Upper lobe of left lung (tissue), 6 donors: ENCODE measurements around the gene LCT. TPM values are rescaled to one million over a fixed set of nuclear protein-coding genes. Genes with fewer than 3 reads are reported as not detected.
A peak's percentile ranks its signal among the peaks of the same experiment; 100 is the strongest.

ENCODE experiments used
- ATAC-seq, 2 donors: fragments of 200-7000 bp; cut with Tn5 transposase; one replicate each; pipeline ENCODE4 v1.9.1; 2022; ENCODE audit warnings: mild to moderate bottlenecking in 2 of 2, moderate library complexity in 2 of 2; ENCODE audit not compliant: low FRiP score in 2 of 2
- DNase-seq, 2 donors: peaks; one replicate each; pipeline ENCODE4 v3.0.0-alpha.2; 2019 to 2020
- H3K27ac ChIP-seq, 4 donors: fragments of 200-600 bp; sonication (generic); one replicate each; pipeline ENCODE4 v1.5.1; 2016 to 2019
- H3K27me3 ChIP-seq, 4 donors: fragments of 200-600 bp; sonication (generic); one replicate each; pipeline ENCODE4 v1.5.1; 2017 to 2019
- H3K36me3 ChIP-seq, 4 donors: fragments of 200-600 bp; sonication (generic); one replicate each; pipeline ENCODE4 v1.5.1; 2016 to 2019
- H3K4me1 ChIP-seq, 4 donors: fragments of 200-600 bp; sonication (generic); one replicate each; pipeline ENCODE4 v1.5.1; 2018 to 2019
- H3K4me3 ChIP-seq, 4 donors: fragments of 200-600 bp; sonication (generic); one replicate each; pipeline ENCODE4 v1.5.1; 2017 to 2019; ENCODE audit warnings: mild to moderate bottlenecking in 2 of 4, moderate library complexity in 1 of 4
- H3K9me3 ChIP-seq, 4 donors: fragments of 200-600 bp; sonication (generic); one replicate each; pipeline ENCODE4 v1.5.1; 2018 to 2019
- EP300 ChIP-seq, 4 donors: sonication (generic); formaldehyde crosslinking; IDR thresholded peaks; one replicate each; pipeline ENCODE4 v1.5.1; 2017; ENCODE audit warnings: antibody characterized with exemption in 4 of 4, control low read depth in 2 of 4
- POLR2A ChIP-seq, 4 donors: fragments of 450-650 bp; IDR thresholded peaks; one replicate each; pipeline ENCODE4 v1.5.1; 2016 to 2017; ENCODE audit warnings: antibody characterized with exemption in 4 of 4, mild to moderate bottlenecking in 2 of 4
- POLR2AphosphoS5 ChIP-seq, 2 donors: sonication (generic); formaldehyde crosslinking; IDR thresholded peaks; one replicate each; pipeline ENCODE4 v1.5.1; 2017; ENCODE audit warnings: antibody characterized with exemption in 2 of 2
- WGBS, 2 donors: methylation state at CpG; one replicate each; pipeline ENCODE4 v1.1.5; 2017 to 2018; 5-methylcytosine and 5-hydroxymethylcytosine counted together
- total RNA-seq, 6 donors: library from RNA; depleted of rRNA in 4 of 6; stranded (reverse); fragments of >200 nt in 4 of 6; gene quantifications; one replicate each; pipeline versions ENCODE4 v1.1.0 to v1.2.1, GENCODE V29; 2016 to 2021
- TF ChIP-seq, protein P1 (sequence below), 6 experiments: fragments of 450-650 bp in 4 of 6; fragments of 200-600 bp in 2 of 6; sonication (generic) in 2 of 6; IDR thresholded peaks; one replicate each; pipeline ENCODE4 v1.5.1; 2016 to 2019; ENCODE audit warnings: antibody characterized with exemption in 6 of 6
- donor health status: DM: no; HTN: no; CAD: no; lungs with moderate emphysema.
- donor health status: DM: no; HTN: yes; CAD: no; lungs with severe emphysema.

The LCT gene
- total RNA-seq, 6 donors from 2014 or later = 0.03 to 0.20 TPM; not detected in 4

DNA sequence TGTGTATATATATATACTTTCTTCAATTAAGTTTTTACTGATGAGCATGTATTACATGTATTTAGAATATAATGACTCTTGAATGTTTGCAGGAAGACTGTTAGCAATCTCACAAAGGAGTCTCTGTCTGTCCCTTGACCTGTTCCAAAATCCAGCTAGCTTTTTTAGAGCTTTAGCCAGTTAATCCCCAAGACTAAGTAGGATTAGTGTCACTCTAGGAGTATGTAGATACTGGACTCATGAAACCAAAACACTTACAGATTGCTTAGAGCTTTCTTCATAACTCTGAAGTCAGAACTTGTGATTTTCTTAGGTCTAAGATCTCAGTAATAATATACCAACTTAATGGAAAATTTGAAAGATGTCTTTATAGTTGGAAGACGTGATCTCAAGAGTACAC lies 93.1 kb downstream of the LCT start:
- Histone ChIP-seq H3K27me3 (no peaks in the 10 kb centered on the region), H3K4me3 (peak overlapping the region in 1 of 4 donors; percentile 61), H3K4me1 (peaks cover 24 to 32% (median 27%) of the 10 kb centered on the region in 4 donors), H3K36me3 (peaks cover 3 to 21% (median 6%) of the 10 kb centered on the region in 4 donors), H3K27ac (peak overlapping the region in 1 of 4 donors; percentile 99), H3K9me3 (no peaks in the 10 kb centered on the region)
- WGBS, 2 donors = 76 to 79% methylated on average over 1 of the region's 1 CpG
- TF ChIP-seq EP300 (IDR thresholded peaks at IDR 0.05) = no peak
- TF ChIP-seq, protein P1, sequence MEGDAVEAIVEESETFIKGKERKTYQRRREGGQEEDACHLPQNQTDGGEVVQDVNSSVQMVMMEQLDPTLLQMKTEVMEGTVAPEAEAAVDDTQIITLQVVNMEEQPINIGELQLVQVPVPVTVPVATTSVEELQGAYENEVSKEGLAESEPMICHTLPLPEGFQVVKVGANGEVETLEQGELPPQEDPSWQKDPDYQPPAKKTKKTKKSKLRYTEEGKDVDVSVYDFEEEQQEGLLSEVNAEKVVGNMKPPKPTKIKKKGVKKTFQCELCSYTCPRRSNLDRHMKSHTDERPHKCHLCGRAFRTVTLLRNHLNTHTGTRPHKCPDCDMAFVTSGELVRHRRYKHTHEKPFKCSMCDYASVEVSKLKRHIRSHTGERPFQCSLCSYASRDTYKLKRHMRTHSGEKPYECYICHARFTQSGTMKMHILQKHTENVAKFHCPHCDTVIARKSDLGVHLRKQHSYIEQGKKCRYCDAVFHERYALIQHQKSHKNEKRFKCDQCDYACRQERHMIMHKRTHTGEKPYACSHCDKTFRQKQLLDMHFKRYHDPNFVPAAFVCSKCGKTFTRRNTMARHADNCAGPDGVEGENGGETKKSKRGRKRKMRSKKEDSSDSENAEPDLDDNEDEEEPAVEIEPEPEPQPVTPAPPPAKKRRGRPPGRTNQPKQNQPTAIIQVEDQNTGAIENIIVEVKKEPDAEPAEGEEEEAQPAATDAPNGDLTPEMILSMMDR (IDR thresholded peaks at IDR 0.05) = no peak
- no peak for TF ChIP-seq POLR2AphosphoS5 (IDR thresholded peaks at IDR 0.05)
- no peak for TF ChIP-seq POLR2A (IDR thresholded peaks at IDR 0.05)
- DNase-seq (no peak), ATAC-seq (no peak)

DNA sequence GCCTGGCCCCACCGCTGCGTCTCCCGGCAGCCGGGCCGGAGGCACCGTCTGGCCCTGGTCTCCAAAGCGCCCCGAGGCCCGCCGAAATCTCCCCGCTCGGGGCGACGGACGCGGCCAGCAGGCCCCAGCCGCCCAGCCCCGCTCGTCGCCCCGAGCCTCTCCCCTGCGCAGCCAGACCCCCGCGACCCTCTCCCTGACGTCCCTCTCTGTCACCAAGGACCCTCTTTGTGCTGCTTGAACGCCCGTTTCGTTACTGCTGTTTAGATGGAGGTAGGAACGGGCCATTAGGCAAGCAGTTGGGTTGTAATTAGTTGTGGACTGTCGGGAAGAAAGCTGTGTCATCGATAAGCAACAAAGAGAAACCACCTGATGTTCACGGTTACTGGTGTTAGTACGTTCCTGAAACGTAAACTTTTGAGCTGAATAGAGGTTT lies 94.6 kb downstream of the LCT start:
- WGBS, 2 donors = 1% methylated on average over 10 to 33 of the region's 34 CpGs
- Histone ChIP-seq H3K4me3 (peak overlapping the region; percentile 61 to 92 (median 88)), H3K36me3 (peaks cover 0 to 6% (median 0%) of the 10 kb centered on the region in 4 donors), H3K27ac (peak overlapping the region; percentile 99 to 100 (median 100)), H3K27me3 (no peaks in the 10 kb centered on the region), H3K9me3 (no peaks in the 10 kb centered on the region), H3K4me1 (peaks cover 24 to 28% (median 26%) of the 10 kb centered on the region in 4 donors)
- peak; percentile 22 to 90 for DNase-seq
- ATAC-seq = peak; percentile 56 to 69
- TF ChIP-seq POLR2AphosphoS5 (IDR thresholded peaks at IDR 0.05) (peak; percentile 16 to 63), POLR2A (IDR thresholded peaks at IDR 0.05) (peak in 1 of 4 donors; percentile 46), EP300 (IDR thresholded peaks at IDR 0.05) (no peak)

DNA sequence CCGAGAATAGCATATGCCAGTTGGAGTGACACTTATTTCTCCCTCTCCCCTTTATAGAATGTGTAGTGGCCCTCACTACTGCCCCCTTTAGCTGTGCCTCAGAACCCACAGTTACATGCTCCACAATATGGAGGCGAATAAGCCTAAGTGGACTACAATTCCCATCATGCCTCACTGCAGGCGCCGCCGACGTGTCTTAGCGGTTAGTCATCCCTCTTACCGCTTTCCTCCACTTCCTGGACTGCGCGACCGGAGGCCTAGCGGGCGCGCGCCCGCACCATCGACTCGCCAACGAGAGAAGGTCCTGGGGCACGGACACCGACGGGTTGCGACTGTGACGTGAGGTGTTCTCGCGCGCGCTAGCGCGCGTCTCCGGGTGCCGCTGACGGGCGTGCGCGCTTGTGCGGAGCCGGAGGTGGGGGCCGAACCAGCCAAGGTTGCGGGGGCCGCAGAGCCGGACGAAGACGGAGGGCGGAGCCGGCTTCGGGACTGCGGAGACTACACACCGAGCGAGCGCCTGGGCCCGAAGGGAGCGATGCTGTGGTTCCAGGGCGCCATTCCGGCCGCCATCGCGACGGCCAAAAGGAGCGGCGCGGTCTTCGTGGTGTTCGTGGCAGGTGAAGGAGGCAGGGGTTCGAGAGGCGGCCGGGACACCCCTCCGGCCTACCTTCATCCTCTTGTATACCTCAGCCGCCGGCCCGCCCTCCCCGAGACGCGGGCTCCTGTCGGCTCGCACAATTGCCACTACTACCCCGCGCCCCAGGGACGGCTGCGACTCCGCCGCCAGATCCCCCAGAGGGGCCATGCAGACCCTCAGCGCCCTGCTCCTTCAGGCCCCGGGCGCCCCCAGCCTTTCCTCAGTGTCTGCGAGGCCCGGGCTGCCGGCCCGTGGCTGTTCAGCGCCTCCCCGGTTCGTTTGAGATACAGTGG lies 95.3 kb downstream of the LCT start, which contains the start of gene UBXN4:
UBXN4 (plus strand) TSS at position 461 of the 930 bp plus-strand sequence; CDS start at position 536, 75 bp downstream.
- DNase-seq (peak; percentile 99), ATAC-seq (peak; percentile 97 to 99)
- Histone ChIP-seq H3K27ac (peak within 1 kb of the TSS; percentile 99 to 100 (median 100)), H3K36me3 (peaks cover 0 to 6% (median 0%) of the 10 kb centered on the region in 4 donors), H3K27me3 (no peaks in the 10 kb centered on the region), H3K4me1 (peaks cover 24 to 27% (median 25%) of the 10 kb centered on the region in 4 donors), H3K9me3 (no peaks in the 10 kb centered on the region), H3K4me3 (peak within 1 kb of the TSS; percentile 61 to 92 (median 88))
- 1 to 2% methylated on average over 12 to 77 of the region's 93 CpGs for WGBS, 2 donors
- peak; percentile 89 to 91 for TF ChIP-seq POLR2AphosphoS5 (IDR thresholded peaks at IDR 0.05)
- TF ChIP-seq, protein P1 (IDR thresholded peaks at IDR 0.05) = peak in 3 of 6 experiments; percentile 26 to 50 (median 44)
- TF ChIP-seq POLR2A (IDR thresholded peaks at IDR 0.05) = peak in 3 of 4 donors; percentile 94 to 95 (median 95)
- TF ChIP-seq EP300 (IDR thresholded peaks at IDR 0.05) = peak in 1 of 4 donors; percentile 33

DNA sequence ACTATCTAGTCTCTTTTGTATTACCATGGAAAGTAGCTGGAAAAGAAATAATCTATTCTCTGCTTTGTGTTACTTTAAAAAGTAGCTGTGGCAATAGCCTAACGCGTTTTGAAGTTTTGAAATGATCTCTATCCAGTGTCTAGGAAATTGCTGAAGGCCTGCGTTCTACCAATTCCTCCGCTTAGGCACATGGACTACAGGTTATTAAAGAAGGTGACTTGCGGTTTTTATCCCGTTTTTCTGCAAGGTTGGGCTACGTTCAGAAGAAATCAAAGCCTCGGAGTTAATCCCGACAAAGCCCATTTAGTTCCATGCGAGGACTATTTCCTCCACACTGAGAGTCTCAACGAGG lies 96.0 kb downstream of the LCT start:
- H3K36me3 ChIP-seq = peaks cover 0 to 1% (median 0%) of the 10 kb centered on the region in 4 donors
- DNase-seq (no peak), ATAC-seq (no peak)
- peaks cover 24 to 27% (median 25%) of the 10 kb centered on the region in 4 donors for H3K4me1 ChIP-seq
- peak overlapping the region in 2 of 4 donors; percentile 61 to 90 for H3K4me3 ChIP-seq
- peak overlapping the region in 3 of 4 donors; percentile 99 to 100 (median 100) for H3K27ac ChIP-seq
- 82 to 83% methylated on average over 11 of the region's 11 CpGs for WGBS, 2 donors
- no peaks in the 10 kb centered on the region for H3K27me3 ChIP-seq
- TF ChIP-seq POLR2A (IDR thresholded peaks at IDR 0.05) = no peak
- TF ChIP-seq POLR2AphosphoS5 (IDR thresholded peaks at IDR 0.05) = no peak
- TF ChIP-seq, protein P1 (IDR thresholded peaks at IDR 0.05) = no peak
- no peak for TF ChIP-seq EP300 (IDR thresholded peaks at IDR 0.05)
- no peaks in the 10 kb centered on the region for H3K9me3 ChIP-seq

DNA sequence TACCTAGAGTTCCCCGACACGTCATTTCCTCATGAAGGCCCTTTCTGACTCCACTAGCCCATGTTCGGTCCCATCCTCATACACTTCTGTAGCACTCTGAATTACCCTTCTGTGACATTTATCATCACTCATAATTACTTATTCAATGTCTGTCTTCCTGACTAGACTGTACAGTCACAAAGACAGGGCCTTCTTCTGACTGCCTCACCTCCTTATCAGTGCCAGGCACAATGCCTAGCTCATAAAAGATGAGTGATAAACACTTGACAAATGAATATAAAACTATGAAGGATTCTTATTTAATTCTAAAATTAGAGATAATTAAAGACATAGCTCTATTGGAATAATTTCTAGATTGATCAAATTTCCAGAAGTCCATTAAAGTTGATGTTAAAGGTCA lies 96.8 kb downstream of the LCT start:
- WGBS, 2 donors = 92 to 97% methylated on average over 3 of the region's 3 CpGs
- DNase-seq = no peak
- TF ChIP-seq POLR2AphosphoS5 (IDR thresholded peaks at IDR 0.05) (no peak), EP300 (IDR thresholded peaks at IDR 0.05) (no peak), POLR2A (IDR thresholded peaks at IDR 0.05) (no peak)
- TF ChIP-seq, protein P1 (IDR thresholded peaks at IDR 0.05) = no peak
- no peaks in the 10 kb centered on the region for H3K9me3 ChIP-seq
- no peak overlapping the region for H3K27ac ChIP-seq
- no peaks in the 10 kb centered on the region for H3K36me3 ChIP-seq
- peaks cover 19 to 23% (median 22%) of the 10 kb centered on the region in 4 donors for H3K4me1 ChIP-seq
- no peaks in the 10 kb centered on the region for H3K27me3 ChIP-seq
- no peak overlapping the region for H3K4me3 ChIP-seq
- ATAC-seq = no peak
